Stimulated activated CD4-positive, alpha-beta T cell treated with anti-CD3 and anti-CD28 coated beads, Interleukin-4, amount 100 ng/mL, for 4 hours (primary cell): ENCODE results near the gene SLC51B.
A peak's percentile ranks its signal among the peaks of the same experiment; 100 is the strongest.
"Not testable (repeated sequence)": the region's sequence is repeated elsewhere in the genome, so short reads cannot be mapped to it uniquely, and the experiment has no call there.

ENCODE experiments used
- DNase-seq, 2 experiments: peaks; one replicate each; pipeline ENCODE4 v3.0.0-alpha.2; 2020

The SLC51B gene

GRCh38 chr15:65067317-65067644 lies 22.1 kb downstream of the SLC51B start:
- DNase-seq = no peak

DNA sequence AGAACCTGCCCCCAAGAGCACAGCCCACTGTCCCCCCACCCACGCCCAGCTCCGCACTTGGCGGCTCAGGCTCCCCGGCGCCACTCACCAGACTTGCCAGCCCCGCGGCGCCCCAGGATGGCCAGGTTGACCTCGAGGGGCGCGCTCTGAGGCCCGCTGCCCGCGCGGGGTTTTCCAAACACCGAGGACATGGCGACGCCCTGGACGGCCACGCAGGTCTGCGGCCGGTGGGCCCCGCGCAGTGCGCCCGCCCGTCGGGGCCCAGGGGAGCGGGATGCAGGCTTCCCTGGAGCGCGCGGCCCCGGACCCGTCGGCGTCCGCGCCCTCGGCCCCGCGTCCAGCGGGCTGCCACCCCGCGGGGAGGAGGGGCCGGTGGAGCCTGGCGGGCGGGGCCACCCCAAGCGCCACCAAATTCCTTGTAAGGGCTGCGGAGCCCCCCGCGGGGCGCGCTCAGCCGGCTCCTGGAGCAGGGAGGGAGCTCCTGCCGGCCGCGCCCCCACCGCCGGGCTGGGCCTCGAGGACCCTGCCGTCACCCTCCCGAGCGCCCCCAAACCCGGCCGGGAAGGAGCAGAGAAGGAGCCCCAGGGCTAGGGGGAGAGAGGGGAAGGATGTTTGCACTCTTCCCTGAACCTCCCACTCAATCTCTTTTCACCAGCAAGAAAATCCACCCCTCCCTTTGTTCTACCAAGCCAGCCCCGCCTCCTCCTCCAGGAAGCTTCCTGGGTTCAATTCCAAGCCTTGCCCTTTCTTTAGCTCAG lies 22.6 kb downstream of the SLC51B start, which contains the start of gene RASL12:
RASL12 (minus strand) TSS at position 347 of the 758 bp plus-strand sequence; CDS start at position 191, 156 bp downstream.
- DNase-seq = no peak

DNA sequence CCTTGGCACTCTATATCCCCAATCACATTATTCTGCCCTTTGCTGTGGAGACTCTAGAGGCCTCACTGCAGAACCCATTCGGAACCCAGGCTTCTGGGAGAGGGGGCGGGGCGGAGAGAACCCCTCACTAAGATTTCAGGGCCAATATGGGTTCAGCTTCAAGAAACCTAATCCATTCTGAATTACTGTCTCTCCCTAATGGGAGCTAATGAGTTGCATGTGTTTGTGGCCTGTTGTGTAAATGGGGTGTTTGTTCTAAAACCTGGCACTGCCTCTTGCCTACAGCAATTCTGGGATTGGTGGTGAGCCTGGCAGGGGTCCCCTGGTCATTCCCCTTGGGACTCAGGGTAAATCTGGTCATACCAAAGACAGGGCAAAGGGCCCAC lies 23.2 kb downstream of the SLC51B start:
- DNase-seq = no peak

DNA sequence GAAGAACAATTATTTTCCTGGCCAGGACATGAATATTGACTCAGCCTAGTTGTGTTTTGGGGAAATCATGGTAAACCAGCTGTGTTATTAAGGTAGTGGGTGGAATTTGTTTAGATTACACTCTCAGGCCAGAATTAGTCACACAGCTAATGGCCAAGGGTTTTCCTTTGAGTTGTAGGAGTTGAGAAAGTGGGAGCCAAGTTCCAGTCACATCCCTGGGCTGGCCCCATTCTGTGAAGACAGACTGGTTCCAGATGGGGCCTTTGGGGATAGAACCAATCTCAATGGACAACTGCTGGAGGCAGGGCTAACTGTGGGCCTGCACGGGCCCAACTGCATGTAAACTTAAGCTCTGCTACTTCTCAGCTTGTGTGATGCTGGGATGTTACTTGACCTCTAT lies 24.0 kb downstream of the SLC51B start:
- DNase-seq = no peak

GRCh38 chr15:65069779-65070546 lies 24.8 kb downstream of the SLC51B start:
- DNase-seq = no peak

DNA sequence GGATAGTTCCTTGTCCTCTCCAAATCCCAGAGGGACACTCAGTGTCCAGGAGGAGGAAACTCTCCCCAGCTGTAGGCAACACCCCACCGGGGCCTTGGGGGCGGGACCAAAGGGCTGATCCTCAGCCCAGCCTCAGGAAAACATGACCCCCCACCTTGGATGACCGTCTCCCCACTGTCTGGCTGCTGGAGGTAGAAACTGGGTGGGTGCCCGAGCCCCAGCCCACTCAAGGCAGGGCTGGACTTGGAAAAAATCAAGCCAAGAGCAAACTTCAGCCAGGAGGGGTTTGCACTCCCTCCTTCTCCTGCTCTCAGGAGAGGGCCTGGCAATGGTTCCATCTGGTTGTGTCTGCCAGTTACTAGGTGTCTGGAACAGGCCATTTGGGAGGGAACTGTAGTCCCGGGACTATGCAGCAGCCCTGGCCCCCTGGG lies 26.2 kb downstream of the SLC51B start:
- DNase-seq = no peak

DNA sequence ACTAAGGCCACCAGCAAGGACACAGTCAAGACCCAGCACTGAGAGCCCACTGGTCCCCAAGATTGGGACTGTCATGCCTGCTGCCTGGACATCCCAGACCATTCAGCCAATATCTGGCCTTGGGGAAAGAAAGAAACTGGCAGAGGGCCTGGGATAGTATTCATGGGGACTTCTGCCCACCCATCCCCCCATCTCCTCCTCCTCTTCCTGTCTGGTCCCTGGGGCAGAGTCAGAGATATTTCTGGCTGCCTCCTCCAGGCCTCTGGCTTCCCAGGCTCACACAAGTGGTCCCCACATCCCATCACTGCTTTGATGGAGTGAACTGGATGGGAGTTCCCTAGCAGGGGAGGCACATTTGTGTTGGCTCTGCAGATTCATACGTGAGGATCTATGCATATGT lies 26.8 kb downstream of the SLC51B start:
- no peak for DNase-seq

GRCh38 chr15:65072617-65073016 lies 27.4 kb downstream of the SLC51B start:
- DNase-seq = no peak

DNA sequence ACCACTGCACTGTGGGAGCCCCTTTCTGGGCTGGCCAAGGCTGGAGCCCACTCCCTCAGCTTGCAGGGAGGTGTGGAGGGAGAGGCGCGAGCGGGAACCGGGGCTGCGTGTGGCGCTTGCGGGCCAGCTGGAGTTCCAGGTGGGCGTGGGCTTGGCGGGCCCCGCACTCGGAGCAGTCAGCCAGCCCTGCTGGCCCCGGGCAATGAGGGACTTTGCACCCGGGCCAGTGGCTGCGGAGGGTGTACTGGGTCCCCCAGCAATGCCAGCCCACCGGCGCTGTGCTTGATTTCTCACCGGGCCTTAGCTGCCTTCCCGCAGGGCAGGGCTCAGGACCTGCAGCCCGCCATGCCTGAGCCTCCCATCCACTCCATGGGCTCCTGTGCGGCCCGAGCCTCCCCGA lies 29.8 kb downstream of the SLC51B start:
- DNase-seq = not testable (repeated sequence)

DNA sequence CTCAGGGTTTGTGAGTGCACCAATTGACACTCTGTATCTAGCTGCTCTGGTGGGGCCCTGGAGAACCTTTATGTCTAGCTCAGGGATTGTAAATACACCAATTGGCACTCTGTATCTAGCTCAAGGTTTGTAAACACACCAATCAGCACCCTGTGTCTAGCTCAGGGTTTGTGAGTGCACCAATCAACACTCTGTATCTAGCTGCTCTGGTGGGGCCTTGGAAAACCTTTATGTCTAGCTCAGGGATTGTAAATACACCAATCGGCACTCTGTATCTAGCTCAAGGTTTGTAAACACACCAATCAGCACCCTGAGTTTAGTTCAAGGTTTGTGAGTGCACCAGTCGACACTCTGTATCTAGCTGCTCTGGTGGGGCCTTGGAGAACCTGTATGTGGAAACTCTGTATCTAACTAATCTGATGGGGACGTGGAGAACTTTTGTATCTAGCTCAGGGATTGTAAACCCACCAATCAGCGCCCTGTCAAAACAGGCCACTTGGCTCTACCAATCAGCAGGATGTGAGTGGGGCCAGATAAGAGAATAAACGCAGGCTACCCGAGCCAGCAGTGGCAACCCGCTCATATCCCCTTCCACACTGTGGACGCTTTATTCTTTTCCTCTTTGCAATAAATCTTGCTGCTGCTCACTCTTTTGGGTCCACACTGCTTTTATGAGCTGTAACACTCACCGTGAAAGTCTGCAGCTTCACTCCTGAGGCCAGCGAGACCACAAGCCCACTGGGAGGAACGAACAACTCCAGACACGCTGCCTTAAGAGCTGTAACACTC lies 30.6 kb downstream of the SLC51B start:
- not testable (repeated sequence) for DNase-seq

DNA sequence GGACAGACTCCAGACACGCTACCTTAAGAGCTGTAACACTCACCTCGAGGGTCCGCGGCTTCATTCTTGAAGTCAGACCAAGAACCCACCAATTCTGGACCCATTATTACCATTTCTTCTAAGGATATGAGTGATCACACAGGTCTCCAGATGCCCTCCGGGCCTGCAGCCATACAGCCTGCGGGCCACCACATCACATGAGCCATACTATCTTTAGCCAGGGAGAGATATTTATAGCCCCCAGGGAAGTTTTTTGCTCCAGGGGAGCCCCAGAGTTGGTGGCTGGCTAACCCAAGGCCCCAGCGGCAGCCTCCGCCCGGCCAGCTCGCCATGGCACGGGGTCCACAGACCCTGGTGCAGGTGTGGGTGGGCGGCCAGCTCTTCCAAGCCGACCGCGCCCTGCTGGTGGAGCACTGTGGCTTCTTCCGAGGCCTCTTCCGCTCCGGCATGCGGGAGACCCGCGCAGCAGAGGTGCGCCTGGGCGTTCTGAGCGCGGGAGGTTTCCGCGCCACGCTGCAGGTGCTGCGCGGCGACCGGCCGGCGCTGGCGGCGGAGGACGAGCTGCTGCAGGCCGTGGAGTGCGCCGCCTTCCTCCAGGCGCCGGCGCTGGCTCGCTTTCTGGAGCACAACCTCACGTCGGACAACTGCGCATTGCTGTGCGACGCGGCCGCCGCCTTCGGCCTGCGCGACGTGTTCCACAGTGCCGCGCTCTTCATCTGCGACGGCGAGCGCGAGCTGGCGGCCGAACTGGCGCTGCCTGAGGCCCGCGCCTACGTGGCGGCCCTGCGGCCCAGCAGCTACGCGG lies 31.5 kb downstream of the SLC51B start, which contains the start of gene KBTBD13:
KBTBD13 (plus strand) TSS at position 261 of the 805 bp plus-strand sequence; CDS start at position 331, 70 bp downstream.
- DNase-seq = no peak

- DNase-seq = no peak
These were observed 32.2 kb downstream of the SLC51B start for GRCh38 chr15:65077291-65077980.

GRCh38 chr15:65077981-65078352 lies 32.8 kb downstream of the SLC51B start:
- DNase-seq = peak; percentile 38 to 58

GRCh38 chr15:65079580-65079979 lies 34.4 kb downstream of the SLC51B start:
- no peak for DNase-seq

DNA sequence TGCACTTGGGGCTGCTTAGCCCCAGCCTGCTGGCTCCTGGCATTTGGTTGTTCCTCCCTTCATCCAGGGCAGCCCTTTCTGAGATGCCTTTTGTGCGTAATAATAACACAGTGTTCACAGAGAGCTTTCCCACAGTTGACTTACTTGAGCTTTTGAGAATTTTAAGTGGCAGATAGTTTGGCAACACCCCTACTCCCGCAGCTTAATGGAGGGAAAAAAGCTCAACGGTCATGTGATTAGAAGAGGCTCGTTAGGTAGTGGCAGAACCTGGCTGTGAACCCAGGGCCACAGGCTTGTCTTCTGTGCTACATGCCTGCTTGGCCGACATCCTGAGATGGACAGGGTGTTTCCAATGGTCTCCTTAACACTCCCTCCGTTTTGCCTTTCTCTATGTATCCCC lies 36.1 kb downstream of the SLC51B start:
- no peak for DNase-seq

DNA sequence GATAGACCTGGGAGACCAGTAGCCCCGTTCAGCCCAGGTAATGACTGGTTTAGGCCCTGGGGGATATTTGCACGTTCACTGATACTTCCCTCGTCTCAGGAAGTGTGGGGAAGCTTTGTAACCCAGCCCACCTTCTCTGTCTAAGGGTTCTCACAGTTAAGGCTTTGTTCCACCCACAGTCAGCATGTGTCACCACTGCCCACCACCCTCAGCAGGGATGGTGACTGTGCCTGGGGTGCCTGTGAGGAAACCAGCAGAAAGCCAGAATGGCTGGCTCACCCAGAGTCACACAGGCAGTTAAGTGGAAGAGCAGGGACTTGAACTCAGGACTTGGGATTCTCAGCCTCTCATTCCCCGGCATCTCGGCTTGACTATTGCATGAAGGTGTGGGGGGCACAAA lies 36.6 kb downstream of the SLC51B start:
- peak in 1 of 2 experiments; percentile 48 for DNase-seq

- no peak for DNase-seq
These were observed 37.2 kb downstream of the SLC51B start for GRCh38 chr15:65082303-65082953.

DNA sequence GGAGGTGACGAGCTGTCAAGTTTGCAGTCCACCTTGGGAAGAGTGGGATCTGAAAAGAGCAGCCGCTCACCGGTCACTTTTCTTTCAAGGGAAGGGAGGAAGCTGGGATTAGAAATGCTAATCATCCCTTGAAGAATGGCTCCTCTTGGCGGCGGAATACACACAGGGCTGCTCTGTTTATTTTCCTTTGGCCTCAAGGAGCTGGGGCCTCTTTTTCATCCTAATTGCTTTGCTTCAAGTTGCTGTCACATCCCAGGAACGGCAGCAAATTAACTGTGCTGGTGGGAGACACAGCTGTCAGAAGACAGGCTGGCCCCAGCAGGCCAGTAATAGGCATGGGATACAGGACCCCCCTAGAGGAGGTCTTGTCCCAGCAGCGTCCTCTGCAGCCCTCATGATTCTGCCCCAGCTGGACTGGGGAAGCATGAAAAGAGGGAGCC lies 38.1 kb downstream of the SLC51B start:
- DNase-seq = no peak

DNA sequence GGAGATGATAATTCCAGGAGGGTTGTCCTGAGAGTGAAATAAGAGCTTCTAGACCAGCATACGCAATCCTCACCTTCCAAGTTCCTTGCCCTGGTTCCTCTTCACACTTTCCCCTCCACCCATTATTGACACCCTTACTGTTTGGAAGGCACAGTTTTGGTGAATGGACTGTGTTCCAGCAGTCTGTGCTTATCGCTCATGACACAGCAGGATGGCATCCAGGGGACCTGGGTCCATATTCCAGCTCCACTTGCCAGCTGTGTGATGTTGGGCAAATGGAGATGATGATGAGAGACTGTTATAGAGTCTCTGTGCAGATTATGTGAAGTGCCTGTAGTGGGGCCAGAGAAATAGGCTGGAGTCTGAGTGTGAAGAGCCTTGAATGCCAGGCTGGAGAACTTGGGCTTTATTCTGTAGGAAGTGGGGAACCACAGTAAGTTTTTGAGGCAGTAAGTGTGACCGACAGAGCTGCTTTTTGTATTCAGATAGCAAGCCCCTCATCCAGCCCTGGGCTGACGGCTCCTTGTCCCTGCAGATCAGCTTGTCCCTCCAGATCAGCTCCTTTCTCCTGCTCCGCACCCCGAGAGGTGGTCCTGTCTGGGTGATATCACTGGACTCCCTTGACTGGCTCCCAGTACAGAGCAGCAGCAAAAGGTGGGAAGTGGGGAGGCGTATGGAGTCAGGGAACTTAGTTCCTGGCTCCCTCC lies 39.5 kb downstream of the SLC51B start:
- no peak for DNase-seq

DNA sequence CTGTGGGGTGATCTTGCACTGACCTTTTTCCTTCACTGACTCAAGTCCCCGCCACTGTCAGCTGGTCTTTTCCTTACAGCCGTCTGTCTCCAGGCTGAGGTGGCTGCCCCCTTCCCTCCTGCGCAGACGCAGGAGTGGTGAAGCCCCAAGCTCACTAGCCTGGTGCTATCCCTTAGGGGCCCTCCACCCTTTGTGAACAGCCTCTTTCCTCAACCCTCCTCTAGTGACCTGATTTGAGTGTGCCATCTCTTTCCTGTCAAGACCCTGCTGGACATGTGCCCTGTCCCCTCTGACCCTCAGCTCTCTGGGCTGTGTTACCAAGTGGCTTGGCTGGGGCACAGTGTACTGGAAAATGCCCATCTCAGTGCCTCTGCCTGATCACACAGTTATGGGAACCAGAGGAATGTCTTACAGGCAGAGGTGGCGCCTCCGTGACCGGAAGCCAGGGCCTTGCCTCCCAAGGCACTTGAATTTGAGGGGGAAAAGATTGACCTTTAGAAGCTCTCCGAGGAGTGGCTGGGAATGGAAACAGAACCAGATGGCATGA lies 40.1 kb downstream of the SLC51B start:
- no peak for DNase-seq
